Right atrium auricular region (tissue), 2 donors: ENCODE data around the gene PXMP4. TPM values are rescaled to one million over a fixed set of nuclear protein-coding genes. Genes with fewer than 3 reads are reported as not detected.

Experiments
- DNase-seq: peaks from one replicate; pipeline ENCODE4 v3.0.0-alpha.2; 2019; ENCODE audit warnings: low spot score
- H3K27ac ChIP-seq, 2 donors: fragments of 200-600 bp; sonication (generic); 1 replicate in 1 of 2; 2 replicates in 1 of 2; pipeline ENCODE4 v1.5.1; 2016 to 2019
- H3K27me3 ChIP-seq, 2 donors: fragments of 200-600 bp; sonication (generic); one replicate each; pipeline versions ENCODE4 v1.5.1 to v1.6.0; 2017 to 2019
- H3K36me3 ChIP-seq: fragments of 200-600 bp; sonication (generic); one replicate; pipeline ENCODE4 v1.5.1; 2016
- H3K4me1 ChIP-seq, 2 donors: fragments of 200-600 bp; sonication (generic); one replicate each; pipeline versions ENCODE4 v1.5.1 to v1.6.0; 2017 to 2019
- H3K4me3 ChIP-seq, 2 donors: fragments of 200-600 bp; sonication (generic); 1 replicate in 1 of 2; 2 replicates in 1 of 2; pipeline ENCODE4 v1.5.1; 2017 to 2019; ENCODE audit warnings: mild to moderate bottlenecking in 1 of 2, moderate library complexity in 1 of 2
- H3K9me3 ChIP-seq, 2 donors: fragments of 200-600 bp; sonication (generic); one replicate each; pipeline ENCODE4 v1.5.1; 2019
- CTCF ChIP-seq, 2 donors: fragments of 200-600 bp; sonication (generic); IDR thresholded peaks; one replicate each; pipeline ENCODE4 v1.5.1; 2019; ENCODE audit warnings: antibody characterized with exemption in 2 of 2
- total RNA-seq, 2 donors: library from RNA; depleted of rRNA; stranded (reverse); fragments of >200 nt; gene quantifications; one replicate each; pipeline ENCODE4 v1.1.0, GENCODE V29; 2016

Gene PXMP4
- total RNA-seq, 2 donors from 2014 or later = 4.5 to 9.8 TPM

DNA sequence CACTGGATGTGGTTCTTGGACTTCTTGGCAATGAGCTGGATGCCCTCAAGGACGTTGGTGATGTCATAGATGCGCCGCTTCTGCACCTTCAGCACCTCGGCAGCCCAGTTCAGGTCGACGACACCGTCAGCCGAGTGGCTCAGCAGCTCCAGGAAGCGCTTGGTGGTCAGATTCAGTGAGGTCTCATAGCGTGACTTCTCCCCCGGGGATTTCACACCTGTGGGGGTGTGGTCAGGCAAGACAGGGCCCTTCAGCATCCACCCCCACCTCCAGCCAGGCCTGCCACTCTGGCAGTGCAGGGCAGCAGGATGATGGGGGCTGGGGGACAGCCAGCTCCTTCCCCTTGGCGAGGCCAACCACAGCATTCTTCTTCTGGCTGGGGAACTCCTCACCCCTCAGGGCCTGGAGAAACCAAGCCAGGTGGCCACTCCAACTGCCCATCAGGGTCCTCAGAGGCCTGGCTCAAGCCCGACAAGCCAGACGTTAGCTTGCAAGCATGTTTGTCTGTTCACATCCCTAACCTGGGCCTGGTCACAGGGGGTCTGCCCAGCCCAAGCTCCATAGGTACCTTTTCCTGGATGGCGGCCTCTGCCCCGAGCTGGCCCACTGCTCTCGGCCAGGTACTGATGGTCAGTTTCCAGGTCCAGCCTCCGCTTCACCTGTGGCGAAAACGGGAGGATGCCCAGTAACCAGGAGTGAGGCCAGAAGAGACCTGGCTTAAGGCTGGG lies 40.2 kb downstream of the PXMP4 start:
- TF ChIP-seq CTCF (IDR thresholded peaks at IDR 0.05) = no peak
- H3K27me3 ChIP-seq = no peaks in the 10 kb centered on the region
- no peaks in the 10 kb centered on the region for H3K9me3 ChIP-seq
- H3K4me1 ChIP-seq = peaks cover 0 to 25% of the 10 kb centered on the region in 2 donors
- no peak for DNase-seq
- no peak overlapping the region for H3K27ac ChIP-seq
- no peak overlapping the region for H3K4me3 ChIP-seq
- H3K36me3 ChIP-seq = no peaks in the 10 kb centered on the region

GRCh38 chr20:33677991-33678702 lies 42.0 kb downstream of the PXMP4 start:
- DNase-seq = peak; percentile 82
- Histone ChIP-seq H3K27ac (peak overlapping the region in 1 of 2 donors; percentile 29), H3K36me3 (no peaks in the 10 kb centered on the region), H3K27me3 (no peaks in the 10 kb centered on the region), H3K4me3 (no peak overlapping the region), H3K4me1 (peaks cover 0 to 29% of the 10 kb centered on the region in 2 donors), H3K9me3 (no peaks in the 10 kb centered on the region)
- TF ChIP-seq CTCF (IDR thresholded peaks at IDR 0.05) = no peak

- H3K4me1 ChIP-seq = peaks cover 0 to 40% of the 10 kb centered on the region in 2 donors
- no peak for DNase-seq
Measured at GRCh38 chr20:33676652-33677645, 43.2 kb downstream of the PXMP4 start.

GRCh38 chr20:33676121-33676520 lies 44.0 kb downstream of the PXMP4 start:
- no peak for DNase-seq
- Histone ChIP-seq H3K4me3 (no peak overlapping the region), H3K27ac (peak overlapping the region; percentile 89 to 94), H3K27me3 (no peaks in the 10 kb centered on the region), H3K4me1 (peaks cover 0 to 40% of the 10 kb centered on the region in 2 donors), H3K36me3 (peaks cover 8% of the 10 kb centered on the region), H3K9me3 (no peaks in the 10 kb centered on the region)
- no peak for TF ChIP-seq CTCF (IDR thresholded peaks at IDR 0.05)

More at GRCh38 chr20:33676652-33677645, 43.2 kb downstream of the PXMP4 start:
- H3K27me3 ChIP-seq = no peaks in the 10 kb centered on the region
- no peak overlapping the region for H3K4me3 ChIP-seq
- no peaks in the 10 kb centered on the region for H3K36me3 ChIP-seq
- TF ChIP-seq CTCF (IDR thresholded peaks at IDR 0.05) = no peak
- H3K9me3 ChIP-seq = no peaks in the 10 kb centered on the region
- peak overlapping the region in 1 of 2 donors; percentile 29 for H3K27ac ChIP-seq

DNA sequence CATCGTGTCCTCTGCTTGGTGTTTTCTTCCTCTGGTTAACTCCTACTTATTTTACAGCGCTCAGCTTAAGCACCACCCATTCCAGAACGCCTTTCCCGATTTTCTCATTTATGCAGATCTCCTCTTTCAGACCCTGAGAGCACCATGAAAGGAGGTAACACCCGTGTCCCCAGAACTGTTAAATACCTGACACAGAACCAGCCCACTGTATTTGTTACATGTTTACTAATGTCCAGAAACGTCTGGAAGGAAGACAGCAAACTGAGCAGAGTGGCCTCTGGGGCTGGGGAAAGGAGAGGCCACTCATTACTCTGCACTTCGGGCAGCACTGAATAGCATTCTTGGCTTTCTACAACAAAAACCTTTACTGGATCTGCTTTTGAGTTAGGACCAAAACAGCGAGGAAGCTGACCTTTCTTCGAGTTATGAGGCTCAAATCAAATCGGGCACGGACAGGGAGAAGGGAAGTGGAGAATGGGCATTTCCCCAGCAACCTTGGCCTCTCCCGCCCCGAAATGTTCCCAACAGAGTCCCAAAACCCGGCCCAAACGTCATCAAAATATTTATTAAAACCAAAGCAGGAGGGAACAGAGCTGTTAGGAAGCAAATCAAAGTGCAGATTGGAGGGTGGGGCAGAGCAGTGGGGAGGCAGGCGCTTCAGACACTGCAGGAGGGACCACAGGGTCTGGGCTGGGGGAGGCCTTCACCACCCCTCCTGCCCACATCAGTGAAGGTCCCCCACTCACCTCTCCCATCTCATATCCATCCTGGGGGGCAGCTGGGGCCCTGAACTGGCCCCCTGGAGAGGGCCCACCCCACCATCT lies 44.8 kb downstream of the PXMP4 start:
- no peaks in the 10 kb centered on the region for H3K9me3 ChIP-seq
- no peak for TF ChIP-seq CTCF (IDR thresholded peaks at IDR 0.05)
- H3K36me3 ChIP-seq = peaks cover 16% of the 10 kb centered on the region
- peak overlapping the region; percentile 41 to 81 for H3K4me3 ChIP-seq
- H3K27me3 ChIP-seq = no peaks in the 10 kb centered on the region
- H3K27ac ChIP-seq = peak overlapping the region; percentile 89 to 94
- peak; percentile 81 for DNase-seq
- H3K4me1 ChIP-seq = peaks cover 0 to 40% of the 10 kb centered on the region in 2 donors
